NCI-H1092 (cell line): ENCODE measurements around the gene LRBA.

ENCODE experiments used
- DNase-seq: peaks from one replicate; lab custom pipeline; 2025; lab: John Stamatoyannopoulos, UW

LRBA gene

GRCh38 chr4:150805183-150806025 is 209.7 kb downstream of the LRBA start:
- no peak for DNase-seq

DNA sequence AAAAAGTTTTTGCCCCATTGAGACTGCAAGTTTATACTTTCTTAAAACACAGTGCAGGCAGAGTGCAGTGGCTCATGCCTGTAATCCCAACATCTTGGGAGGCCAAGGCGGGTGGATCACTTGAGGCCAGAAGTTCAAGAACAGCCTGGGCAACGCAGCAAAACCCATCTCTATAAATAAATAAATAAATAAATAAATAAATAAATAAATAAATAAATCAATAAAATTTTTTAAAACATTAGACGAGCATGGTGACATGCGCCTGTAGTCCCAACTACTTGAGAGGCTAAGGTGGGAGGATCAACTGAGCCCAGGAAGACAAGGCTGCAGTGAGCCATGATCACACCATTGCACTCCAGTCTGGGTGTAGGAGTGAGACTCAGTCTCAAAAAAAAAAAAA is 213.3 kb downstream of the LRBA start:
- no peak for DNase-seq

DNA sequence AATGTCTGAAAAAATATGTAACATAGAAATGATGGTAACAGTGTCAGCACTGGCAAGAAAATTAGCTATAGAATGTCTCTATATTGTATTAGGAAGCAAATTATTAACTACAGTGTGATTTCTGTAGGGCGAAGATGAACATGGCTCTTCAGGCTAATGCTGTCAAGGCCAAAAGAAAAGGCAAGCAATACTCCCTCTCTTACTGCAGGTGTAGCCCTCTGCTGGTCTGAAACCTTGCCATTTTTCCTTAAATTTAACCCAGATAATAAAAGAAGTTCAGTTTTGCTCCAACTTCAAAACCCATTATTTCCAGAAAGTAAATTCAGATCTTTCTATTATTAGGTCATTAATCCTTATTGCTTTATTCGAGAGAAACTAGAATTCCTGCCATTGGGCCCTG is 215.9 kb downstream of the LRBA start:
- no peak for DNase-seq

- no peak for DNase-seq
Measured at GRCh38 chr4:150794706-150795105, 220.4 kb downstream of the LRBA start.

- no peak for DNase-seq
Measured at GRCh38 chr4:150789864-150790263, 225.2 kb downstream of the LRBA start.

DNA sequence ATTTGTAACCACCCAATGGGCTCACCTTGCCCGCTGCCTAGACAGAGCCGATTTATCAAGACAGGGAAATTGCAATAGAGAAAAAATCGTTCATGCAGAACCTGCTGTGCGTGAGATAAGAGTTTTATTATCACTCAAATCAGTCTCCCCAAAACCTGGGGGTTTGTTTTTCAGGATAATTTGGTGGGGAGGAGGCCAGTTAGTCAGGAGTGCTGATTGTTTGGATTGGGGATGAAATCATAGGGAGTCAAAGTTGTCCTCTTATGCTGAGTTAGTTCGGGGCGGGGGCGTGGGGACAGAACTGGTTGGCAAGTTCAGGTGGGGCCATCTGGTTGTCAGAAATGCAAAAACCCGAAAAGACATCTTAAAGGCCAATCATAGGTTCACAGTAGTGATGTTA is 230.1 kb downstream of the LRBA start:
- no peak for DNase-seq

DNA sequence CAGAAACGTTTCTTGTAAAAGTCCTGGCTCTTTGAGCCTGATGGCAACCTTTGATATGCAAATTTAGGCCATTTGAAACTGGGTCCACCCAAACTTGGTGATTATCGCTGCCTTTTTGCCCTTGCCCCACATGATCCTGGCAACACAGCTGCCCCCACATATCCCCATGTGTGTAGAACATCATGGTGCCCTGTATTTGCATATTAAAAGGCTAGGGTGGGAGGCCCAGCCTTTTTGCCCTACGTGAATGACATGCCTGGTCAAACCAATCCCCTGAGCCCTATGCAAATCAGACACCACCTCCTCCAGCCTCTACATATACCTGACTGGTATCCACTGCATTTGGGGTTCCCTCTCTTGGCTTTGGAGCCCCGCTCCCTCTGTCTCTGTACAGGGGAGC is 230.8 kb downstream of the LRBA start:
- DNase-seq, result no peak

DNA sequence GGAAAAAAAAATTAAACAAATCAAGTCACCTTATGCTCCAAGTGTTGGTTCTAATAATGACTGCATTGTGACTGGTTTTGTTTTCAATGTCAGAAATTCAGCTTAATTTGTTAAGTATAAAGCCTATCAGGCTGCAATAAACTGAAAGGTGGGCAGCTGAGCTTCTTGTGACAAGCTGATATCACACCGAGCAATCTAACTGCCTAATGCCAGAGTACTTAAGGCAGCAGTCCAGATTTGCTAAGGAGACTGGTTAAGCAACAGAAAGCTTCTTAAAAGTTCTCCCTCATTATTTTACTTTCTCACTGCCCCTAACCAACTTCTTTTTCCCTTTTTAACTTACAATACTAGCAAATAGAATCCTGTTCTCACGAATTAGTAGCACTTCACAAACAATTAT is 232.2 kb downstream of the LRBA start:
- DNase-seq, result no peak

GRCh38 chr4:150782311-150782710 is 232.8 kb downstream of the LRBA start:
- DNase-seq, result no peak

DNA sequence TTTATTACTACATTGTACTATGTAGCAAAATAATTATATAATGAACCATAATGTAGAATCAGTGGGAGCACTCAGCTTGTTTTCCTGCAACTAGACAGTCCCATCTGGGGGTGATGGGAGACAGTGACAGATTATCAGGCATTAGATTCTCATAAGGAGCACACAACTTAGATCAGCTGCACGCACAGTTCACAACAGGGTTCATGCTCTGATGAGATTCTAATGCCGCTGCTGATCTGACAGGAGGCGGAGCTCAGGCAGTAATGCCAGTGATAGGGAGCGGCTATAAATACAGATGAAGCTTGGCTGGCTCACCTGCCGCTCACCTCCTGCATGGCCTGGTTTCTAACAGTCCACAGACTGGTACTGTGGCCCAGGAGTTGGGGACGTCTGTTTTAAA is 233.9 kb downstream of the LRBA start:
- no peak for DNase-seq

DNA sequence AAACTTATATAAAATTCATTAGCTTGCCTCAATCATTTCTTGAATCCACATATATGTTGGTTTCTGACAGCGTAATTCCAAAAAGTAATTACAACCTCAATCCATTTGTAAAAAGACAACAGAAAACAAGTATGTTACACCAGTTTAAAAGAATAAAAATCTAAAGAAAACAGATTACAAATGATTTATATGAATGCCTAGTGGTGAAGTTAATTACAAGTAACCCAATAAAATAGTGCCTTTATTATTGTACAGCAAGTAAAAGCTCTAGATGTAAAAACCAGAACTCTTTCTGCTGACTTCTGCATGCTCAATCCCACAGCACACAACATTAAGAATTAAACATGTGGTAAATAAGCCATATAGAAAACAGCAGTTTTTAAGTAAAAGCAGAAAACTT is 235.4 kb downstream of the LRBA start:
- DNase-seq, result no peak

GRCh38 chr4:150773729-150774449 is 241.2 kb downstream of the LRBA start:
- no peak for DNase-seq

DNA sequence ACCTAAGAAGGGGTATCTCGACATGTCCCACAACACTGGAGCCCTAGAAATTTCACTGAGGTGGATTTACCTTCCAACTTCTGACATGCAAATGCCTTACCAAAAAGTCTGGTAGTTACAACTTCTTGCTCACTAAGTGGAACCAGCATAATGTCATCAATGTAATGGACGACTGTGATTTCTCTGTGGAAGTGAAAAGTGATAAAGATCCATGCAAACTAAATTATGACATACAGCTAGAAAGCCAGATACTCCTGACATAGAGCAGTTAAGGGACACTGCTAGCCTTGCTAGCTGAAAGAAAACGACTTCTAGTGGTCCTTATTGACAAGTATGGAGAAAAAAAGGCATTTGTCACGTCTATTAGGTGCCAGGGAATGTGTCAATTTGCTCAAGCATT is 242.1 kb downstream of the LRBA start:
- DNase-seq, result no peak

DNA sequence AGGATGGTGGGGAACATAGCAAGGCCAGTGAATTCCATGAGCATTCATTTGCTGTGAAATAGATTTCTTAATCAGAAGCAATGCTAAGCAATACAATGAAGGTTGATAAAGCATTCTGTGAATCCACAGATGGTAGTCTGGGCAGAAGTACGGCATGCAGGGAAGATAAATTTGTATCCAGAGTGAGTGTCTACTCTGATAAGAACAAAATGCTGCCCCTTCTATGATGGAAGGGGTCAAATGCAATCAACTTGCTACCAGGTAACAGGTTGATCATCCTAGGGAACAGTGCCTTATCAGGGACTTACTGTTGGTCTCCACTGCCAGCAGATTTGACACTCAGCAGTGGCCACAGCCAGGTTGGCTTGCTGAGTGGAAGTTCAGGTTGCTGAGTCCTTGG is 243.7 kb downstream of the LRBA start:
- no peak for DNase-seq

GRCh38 chr4:150769845-150770244 is 245.2 kb downstream of the LRBA start:
- no peak for DNase-seq

- DNase-seq, result no peak
Measured at GRCh38 chr4:150769248-150769647, 245.8 kb downstream of the LRBA start.

- no peak for DNase-seq
Measured at GRCh38 chr4:150768497-150768896, 246.6 kb downstream of the LRBA start.

GRCh38 chr4:150765216-150765615 is 249.9 kb downstream of the LRBA start:
- DNase-seq, result no peak

DNA sequence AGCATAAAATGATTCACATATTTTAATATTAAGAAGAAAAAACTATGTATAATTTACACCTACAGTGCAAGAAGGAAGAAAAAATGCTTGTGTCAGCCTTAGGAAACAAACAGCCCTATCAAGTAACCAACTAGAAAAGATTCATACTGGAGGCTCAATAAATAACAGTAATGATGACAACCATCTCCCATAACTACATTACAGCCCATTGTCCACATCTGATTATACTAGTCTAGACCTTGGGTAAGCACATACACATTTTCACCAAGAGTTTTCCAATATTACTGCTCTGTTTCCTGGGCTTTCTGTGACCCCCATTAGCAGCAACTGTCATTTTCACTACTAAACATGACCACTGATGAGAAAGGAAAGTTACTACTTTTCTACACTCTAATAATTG is 263.4 kb downstream of the LRBA start:
- DNase-seq, result no peak

GRCh38 chr4:150750824-150751223 is 264.3 kb downstream of the LRBA start:
- no peak for DNase-seq

- DNase-seq, result no peak
Measured at GRCh38 chr4:150746156-150746555, 268.9 kb downstream of the LRBA start.

DNA sequence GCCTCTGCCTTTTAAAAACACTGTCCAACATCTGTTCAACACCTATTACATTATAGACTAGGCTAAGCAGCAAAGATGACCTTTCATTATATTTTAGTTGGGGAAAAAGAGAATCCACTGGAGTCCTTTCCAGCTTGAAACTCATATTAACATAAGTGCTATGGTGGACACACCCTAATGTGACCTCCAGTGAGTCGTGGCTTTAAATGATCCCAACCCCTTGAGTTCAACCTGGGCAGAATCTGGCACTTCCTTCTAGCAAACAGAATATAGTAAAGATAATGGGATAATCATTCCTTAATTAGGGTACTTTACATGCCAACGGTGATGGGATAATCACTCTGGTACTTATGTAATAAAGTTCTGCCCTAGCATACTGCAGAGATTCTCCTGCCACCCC is 270.5 kb downstream of the LRBA start:
- DNase-seq, result no peak

DNA sequence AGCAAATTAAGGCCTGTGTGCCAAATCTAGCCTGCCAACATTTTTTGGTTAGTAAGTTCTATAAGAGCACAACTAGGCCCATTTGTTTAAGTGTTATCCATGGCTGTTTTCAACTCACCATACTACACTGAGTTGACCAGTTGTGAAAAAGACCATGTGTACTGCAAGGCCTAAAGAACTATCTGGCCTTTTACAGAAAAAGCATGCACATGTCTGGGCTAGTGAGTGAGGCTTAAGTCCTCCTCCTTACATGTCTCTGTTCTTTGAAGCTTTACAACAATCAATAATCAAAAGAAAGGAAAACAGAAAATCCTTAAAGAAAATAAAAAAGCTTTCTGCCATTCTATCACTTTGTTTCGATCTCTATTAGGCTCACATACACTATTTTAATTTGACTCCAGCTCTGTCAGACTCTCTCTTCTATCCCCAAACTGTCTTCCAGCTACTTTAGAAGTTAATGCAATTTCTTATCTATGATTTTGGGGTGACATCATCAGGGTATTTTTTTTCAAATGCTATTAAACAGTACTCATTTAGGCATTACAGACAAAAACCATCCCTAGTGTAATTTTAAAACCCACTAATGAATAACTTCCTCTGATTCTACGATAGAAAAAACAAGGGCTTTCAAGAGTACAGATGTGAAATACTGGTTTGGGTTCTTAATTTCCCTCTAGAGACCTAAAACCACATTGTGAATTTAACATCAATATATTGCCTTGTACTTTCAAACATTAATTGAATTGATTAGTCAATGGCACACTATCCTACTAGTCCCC is 271.3 kb downstream of the LRBA start:
- DNase-seq, result no peak
